AG09319 (cell line): ENCODE measurements around the gene ABCG5.

ENCODE experiments used
- DNase-seq: peaks from one replicate; pipeline ENCODE4 v3.0.0-alpha.2; 2010; ENCODE audit warnings: low read depth; ENCODE audit errors: extremely low read depth
- TF ChIP-seq, protein P1 (sequence below): IDR thresholded peaks from 2 replicates; pipeline ENCODE4 v1.5.1; 2011; ENCODE audit warnings: low read depth, mild to moderate bottlenecking, inconsistent platforms, low read length, moderate library complexity

Gene ABCG5

DNA sequence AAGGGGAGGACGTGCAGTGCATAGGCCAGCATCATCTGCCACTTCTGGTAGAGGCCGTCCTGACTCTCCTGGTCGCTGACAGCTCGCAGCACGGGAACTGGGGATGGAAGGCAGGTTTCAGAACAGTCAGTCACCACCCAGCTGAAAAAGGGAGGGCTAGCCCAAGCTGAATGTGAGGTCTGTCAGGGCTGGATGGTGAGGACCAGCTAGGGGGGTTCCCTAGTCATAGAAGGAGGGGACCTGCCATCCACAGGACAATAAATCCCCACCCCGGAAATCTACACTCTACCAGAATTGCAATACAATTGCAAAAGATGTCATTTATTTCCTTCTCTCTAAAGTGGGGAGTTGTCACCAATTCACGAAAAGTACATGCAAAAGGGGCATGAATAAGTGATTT, 15.8 kb downstream of the ABCG5 start:
- TF ChIP-seq, protein P1, sequence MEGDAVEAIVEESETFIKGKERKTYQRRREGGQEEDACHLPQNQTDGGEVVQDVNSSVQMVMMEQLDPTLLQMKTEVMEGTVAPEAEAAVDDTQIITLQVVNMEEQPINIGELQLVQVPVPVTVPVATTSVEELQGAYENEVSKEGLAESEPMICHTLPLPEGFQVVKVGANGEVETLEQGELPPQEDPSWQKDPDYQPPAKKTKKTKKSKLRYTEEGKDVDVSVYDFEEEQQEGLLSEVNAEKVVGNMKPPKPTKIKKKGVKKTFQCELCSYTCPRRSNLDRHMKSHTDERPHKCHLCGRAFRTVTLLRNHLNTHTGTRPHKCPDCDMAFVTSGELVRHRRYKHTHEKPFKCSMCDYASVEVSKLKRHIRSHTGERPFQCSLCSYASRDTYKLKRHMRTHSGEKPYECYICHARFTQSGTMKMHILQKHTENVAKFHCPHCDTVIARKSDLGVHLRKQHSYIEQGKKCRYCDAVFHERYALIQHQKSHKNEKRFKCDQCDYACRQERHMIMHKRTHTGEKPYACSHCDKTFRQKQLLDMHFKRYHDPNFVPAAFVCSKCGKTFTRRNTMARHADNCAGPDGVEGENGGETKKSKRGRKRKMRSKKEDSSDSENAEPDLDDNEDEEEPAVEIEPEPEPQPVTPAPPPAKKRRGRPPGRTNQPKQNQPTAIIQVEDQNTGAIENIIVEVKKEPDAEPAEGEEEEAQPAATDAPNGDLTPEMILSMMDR: no peak
- no peak for DNase-seq

GRCh38 chr2:43819491-43820163, 19.0 kb downstream of the ABCG5 start:
- no peak for DNase-seq
- TF ChIP-seq, protein P1: no peak

GRCh38 chr2:43818761-43819160, 19.9 kb downstream of the ABCG5 start:
- TF ChIP-seq, protein P1: no peak
- no peak for DNase-seq

GRCh38 chr2:43814711-43815110, 23.9 kb downstream of the ABCG5 start:
- no peak for DNase-seq
- TF ChIP-seq, protein P1: no peak

DNA sequence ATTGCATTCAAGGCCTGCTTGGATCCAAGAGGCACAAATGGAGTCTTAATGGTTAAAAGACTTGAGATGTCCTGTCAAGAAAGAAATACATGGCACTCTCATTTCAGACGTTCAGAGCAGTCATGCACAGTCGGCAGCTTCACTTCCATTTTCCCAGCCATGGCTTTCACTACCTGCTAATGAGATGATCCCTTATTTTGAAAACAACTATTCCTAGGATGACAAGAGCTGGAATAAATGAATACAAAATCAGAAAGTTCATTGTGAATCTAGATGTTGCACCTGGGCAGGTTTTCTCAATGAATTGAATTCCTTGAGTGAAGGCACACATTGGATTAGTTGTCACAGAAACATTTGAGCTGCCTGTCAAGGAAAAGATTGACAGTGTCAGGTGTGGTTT, 25.7 kb downstream of the ABCG5 start:
- TF ChIP-seq, protein P1: no peak
- DNase-seq: no peak

DNA sequence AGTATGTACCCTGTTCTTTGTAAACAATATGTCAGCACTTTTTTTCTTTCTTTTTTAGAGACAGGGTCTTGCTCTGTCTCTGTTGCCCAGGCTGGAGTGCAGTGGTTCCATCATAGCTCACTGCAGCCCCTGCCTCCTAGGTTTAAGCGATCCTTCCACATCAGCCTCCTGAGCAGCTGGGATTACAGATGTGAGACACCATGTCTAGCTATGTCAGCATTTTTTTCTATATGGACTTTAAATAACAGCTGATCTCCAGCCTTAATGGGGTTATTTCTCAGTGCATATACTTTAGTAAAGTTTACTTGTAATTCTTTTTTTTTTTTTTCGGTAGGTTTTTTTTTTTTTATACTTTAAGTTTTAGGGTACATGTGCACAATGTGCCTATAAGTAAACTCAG, 26.6 kb downstream of the ABCG5 start:
- TF ChIP-seq, protein P1: no peak
- no peak for DNase-seq

GRCh38 chr2:43810888-43811287, 27.8 kb downstream of the ABCG5 start:
- TF ChIP-seq, protein P1: no peak

More at GRCh38 chr2:43810888-43811287, 27.8 kb downstream of the ABCG5 start:
- no peak for DNase-seq
